GM12878 (cell line): ENCODE data around the gene USP17L24.
"Not testable (repeated sequence)": the region's sequence is repeated elsewhere in the genome, so short reads cannot be mapped to it uniquely, and the experiment has no call there.

Source experiments
- EZH2 ChIP-seq: IDR thresholded peaks from 2 replicates; pipeline ENCODE4 v1.6.1; 2012; ENCODE audit warnings: low read depth, mild to moderate bottlenecking, control low read depth, inconsistent platforms, low read length, borderline replicate concordance; ENCODE audit not compliant: control insufficient read depth
- POLR2A ChIP-seq: IDR thresholded peaks from 2 replicates; pipeline ENCODE4 v1.6.1; 2011; ENCODE audit warnings: low read depth, mild to moderate bottlenecking, low read length
- SMC3 ChIP-seq: IDR thresholded peaks from 2 replicates; pipeline ENCODE4 v1.6.1; 2011; ENCODE audit warnings: low read length, improper control_type of control experiment, borderline replicate concordance
- SREBF2 ChIP-seq: IDR thresholded peaks from 2 replicates; pipeline ENCODE4 v1.6.1; 2012; ENCODE audit warnings: mild to moderate bottlenecking, low read length
- ZNF24 ChIP-seq: fragments of 450-650 bp; IDR thresholded peaks from 2 replicates; pipeline ENCODE4 v1.6.1; 2017; ENCODE audit warnings: antibody characterized with exemption, mild to moderate bottlenecking
- TF ChIP-seq, protein P1 (sequence below), 3 experiments: IDR thresholded peaks in 2 of 3; conservative IDR thresholded peaks in 1 of 3; 2 replicates each; pipeline ENCODE4 v1.5.1; 2011; ENCODE audit warnings: low read depth in 3 of 3, low read length in 3 of 3, mild to moderate bottlenecking in 3 of 3, control low read depth in 2 of 3, moderate library complexity in 2 of 3, inconsistent platforms in 1 of 3, mixed read lengths in 1 of 3; ENCODE audit not compliant: control insufficient read depth in 2 of 3, insufficient read depth in 1 of 3; ENCODE audit errors: extremely low read depth in 1 of 3
- TF ChIP-seq, protein P2 (sequence below): fragments of 150-350 bp; IDR thresholded peaks from 2 replicates; pipeline ENCODE4 v1.6.1; 2014; ENCODE audit warnings: mild to moderate bottlenecking, low read depth, low read length
- TF ChIP-seq, protein P3 (sequence below): fragments of 450-650 bp; IDR thresholded peaks from 2 replicates; pipeline ENCODE4 v1.6.1; 2018; ENCODE audit warnings: borderline replicate concordance, mild to moderate bottlenecking; ENCODE audit not compliant: partially characterized antibody
- TF ChIP-seq, protein P4 (sequence below): IDR thresholded peaks from 2 replicates; pipeline ENCODE4 v1.6.1; 2011; ENCODE audit warnings: low read depth, mild to moderate bottlenecking, low read length, moderate library complexity, borderline replicate concordance; ENCODE audit errors: extremely low read depth

- TF ChIP-seq, protein P1, sequence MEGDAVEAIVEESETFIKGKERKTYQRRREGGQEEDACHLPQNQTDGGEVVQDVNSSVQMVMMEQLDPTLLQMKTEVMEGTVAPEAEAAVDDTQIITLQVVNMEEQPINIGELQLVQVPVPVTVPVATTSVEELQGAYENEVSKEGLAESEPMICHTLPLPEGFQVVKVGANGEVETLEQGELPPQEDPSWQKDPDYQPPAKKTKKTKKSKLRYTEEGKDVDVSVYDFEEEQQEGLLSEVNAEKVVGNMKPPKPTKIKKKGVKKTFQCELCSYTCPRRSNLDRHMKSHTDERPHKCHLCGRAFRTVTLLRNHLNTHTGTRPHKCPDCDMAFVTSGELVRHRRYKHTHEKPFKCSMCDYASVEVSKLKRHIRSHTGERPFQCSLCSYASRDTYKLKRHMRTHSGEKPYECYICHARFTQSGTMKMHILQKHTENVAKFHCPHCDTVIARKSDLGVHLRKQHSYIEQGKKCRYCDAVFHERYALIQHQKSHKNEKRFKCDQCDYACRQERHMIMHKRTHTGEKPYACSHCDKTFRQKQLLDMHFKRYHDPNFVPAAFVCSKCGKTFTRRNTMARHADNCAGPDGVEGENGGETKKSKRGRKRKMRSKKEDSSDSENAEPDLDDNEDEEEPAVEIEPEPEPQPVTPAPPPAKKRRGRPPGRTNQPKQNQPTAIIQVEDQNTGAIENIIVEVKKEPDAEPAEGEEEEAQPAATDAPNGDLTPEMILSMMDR (IDR thresholded peaks at IDR 0.05 in 2 of 3, conservative IDR thresholded peaks at IDR 0.05 in 1 of 3; ENCODE audit: control insufficient read depth in 2 of 3, extremely low read depth in 1 of 3, insufficient read depth in 1 of 3, low read depth in 3 of 3, low read length in 3 of 3) = not testable (repeated sequence)
- TF ChIP-seq, protein P2, sequence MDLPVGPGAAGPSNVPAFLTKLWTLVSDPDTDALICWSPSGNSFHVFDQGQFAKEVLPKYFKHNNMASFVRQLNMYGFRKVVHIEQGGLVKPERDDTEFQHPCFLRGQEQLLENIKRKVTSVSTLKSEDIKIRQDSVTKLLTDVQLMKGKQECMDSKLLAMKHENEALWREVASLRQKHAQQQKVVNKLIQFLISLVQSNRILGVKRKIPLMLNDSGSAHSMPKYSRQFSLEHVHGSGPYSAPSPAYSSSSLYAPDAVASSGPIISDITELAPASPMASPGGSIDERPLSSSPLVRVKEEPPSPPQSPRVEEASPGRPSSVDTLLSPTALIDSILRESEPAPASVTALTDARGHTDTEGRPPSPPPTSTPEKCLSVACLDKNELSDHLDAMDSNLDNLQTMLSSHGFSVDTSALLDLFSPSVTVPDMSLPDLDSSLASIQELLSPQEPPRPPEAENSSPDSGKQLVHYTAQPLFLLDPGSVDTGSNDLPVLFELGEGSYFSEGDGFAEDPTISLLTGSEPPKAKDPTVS = not testable (repeated sequence)
- TF ChIP-seq, protein P3, sequence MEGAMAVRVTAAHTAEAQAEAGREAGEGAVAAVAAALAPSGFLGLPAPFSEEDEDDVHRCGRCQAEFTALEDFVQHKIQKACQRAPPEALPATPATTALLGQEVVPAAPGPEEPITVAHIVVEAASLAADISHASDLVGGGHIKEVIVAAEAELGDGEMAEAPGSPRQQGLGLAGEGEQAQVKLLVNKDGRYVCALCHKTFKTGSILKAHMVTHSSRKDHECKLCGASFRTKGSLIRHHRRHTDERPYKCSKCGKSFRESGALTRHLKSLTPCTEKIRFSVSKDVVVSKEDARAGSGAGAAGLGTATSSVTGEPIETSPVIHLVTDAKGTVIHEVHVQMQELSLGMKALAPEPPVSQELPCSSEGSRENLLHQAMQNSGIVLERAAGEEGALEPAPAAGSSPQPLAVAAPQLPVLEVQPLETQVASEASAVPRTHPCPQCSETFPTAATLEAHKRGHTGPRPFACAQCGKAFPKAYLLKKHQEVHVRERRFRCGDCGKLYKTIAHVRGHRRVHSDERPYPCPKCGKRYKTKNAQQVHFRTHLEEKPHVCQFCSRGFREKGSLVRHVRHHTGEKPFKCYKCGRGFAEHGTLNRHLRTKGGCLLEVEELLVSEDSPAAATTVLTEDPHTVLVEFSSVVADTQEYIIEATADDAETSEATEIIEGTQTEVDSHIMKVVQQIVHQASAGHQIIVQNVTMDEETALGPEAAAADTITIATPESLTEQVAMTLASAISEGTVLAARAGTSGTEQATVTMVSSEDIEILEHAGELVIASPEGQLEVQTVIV = not testable (repeated sequence)
- TF ChIP-seq ZNF24, POLR2A, SMC3, SREBF2, EZH2: not testable (repeated sequence)
- TF ChIP-seq, protein P4, sequence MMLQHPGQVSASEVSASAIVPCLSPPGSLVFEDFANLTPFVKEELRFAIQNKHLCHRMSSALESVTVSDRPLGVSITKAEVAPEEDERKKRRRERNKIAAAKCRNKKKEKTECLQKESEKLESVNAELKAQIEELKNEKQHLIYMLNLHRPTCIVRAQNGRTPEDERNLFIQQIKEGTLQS = not testable (repeated sequence)
These were observed at the start of gene USP17L24 for GRCh38 chr4:9324865-9325264.
